Measurements from ENCODE around the gene CBARP.
A peak's percentile ranks its signal among the peaks of the same experiment; 100 is the strongest.

Gene CBARP

GRCh38 chr19:1231729-1232637 is 5.8 kb downstream of the CBARP start:
- Histone ChIP-seq H3K4me3 (ENCODE audit: low read depth, low read length) (no peak overlapping the region), H3K9me3 (ENCODE audit: control insufficient read depth, insufficient read depth, low read depth, low read length) (no peaks in the 10 kb centered on the region), H3K27ac (ENCODE audit: extremely low read depth, low read depth, low read length) (peak overlapping the region; percentile 28; the same call in 1 of the 2 replicates), H3K36me3 (ENCODE audit: control insufficient read depth in 2 of 2, insufficient read depth in 1 of 2, low read length in 2 of 2) (peaks cover 0 to 52% of the 10 kb centered on the region in 2 experiments; a peak in 1 of 3 replicates), H3K4me1 (ENCODE audit: control insufficient read depth, insufficient read depth, low read length) (no peaks in the 10 kb centered on the region; the same call in 1 of the 2 replicates)
- CTCF ChIA-PET, result interaction anchor here (0.9 to 2.2 kb wide), 2 partner anchors 10 to 14 kb away, joined by 3 to 6 read pairs; no protein-coding TSS in a partner anchor
- POLR2A ChIA-PET, result interaction anchor here (0.9 kb wide), 1 partner anchor 127 kb away, joined by 3 read pairs; no protein-coding TSS in a partner anchor
- no peak for TF ChIP-seq ZNF510 (tag by site-specific recombination; IDR thresholded peaks at IDR 0.05; ENCODE audit: insufficient replicate concordance)
- TF ChIP-seq ZNF785 (tag by site-specific recombination; IDR thresholded peaks at IDR 0.05), result no peak
- TF ChIP-seq ZBTB49 (tag by site-specific recombination; IDR thresholded peaks at IDR 0.05; ENCODE audit: low read depth), result no peak
- TF ChIP-seq ZNF214 (tag by site-specific recombination; IDR thresholded peaks at IDR 0.05; ENCODE audit: borderline replicate concordance), result no peak
- no peak for TF ChIP-seq ZNF121 (tag by site-specific recombination; IDR thresholded peaks at IDR 0.05)
- no peak for TF ChIP-seq ZNF311 (tag by site-specific recombination; IDR thresholded peaks at IDR 0.05; ENCODE audit: borderline replicate concordance)
- TF ChIP-seq ZFP37 (tag by site-specific recombination; IDR thresholded peaks at IDR 0.05), result 0 out of 2 replicates have a peak, but pooled peaks have one; percentile 15
- no peak for TF ChIP-seq ZXDB (tag by site-specific recombination; IDR thresholded peaks at IDR 0.05)
- no peak for TF ChIP-seq ZNF488 (tag by site-specific recombination; IDR thresholded peaks at IDR 0.05)
- no peak for TF ChIP-seq ZNF274 (IDR thresholded peaks at IDR 0.05; ENCODE audit: low read length)
- no peak for TF ChIP-seq ZNF274 (tag by site-specific recombination; IDR thresholded peaks at IDR 0.05; ENCODE audit: borderline replicate concordance)
- no peak for TF ChIP-seq ZNF138 (tag by site-specific recombination; IDR thresholded peaks at IDR 0.05; ENCODE audit: borderline replicate concordance)
- no peak for TF ChIP-seq ZNF416 (tag by site-specific recombination; IDR thresholded peaks at IDR 0.05)
- no peak for TF ChIP-seq ZNF529 (tag by site-specific recombination; IDR thresholded peaks at IDR 0.05; ENCODE audit: insufficient replicate concordance)
- TF ChIP-seq BCL11B (tag by site-specific recombination; IDR thresholded peaks at IDR 0.05; ENCODE audit: low read depth), result peak; percentile 47
- peak; percentile 57 for TF ChIP-seq SCRT2 (tag by site-specific recombination; IDR thresholded peaks at IDR 0.05)
- TF ChIP-seq ZNF266 (tag by site-specific recombination; IDR thresholded peaks at IDR 0.05; ENCODE audit: low read depth), result no peak
- TF ChIP-seq ZNF23 (tag by site-specific recombination; IDR thresholded peaks at IDR 0.05; ENCODE audit: borderline replicate concordance), result no peak
- no peak for TF ChIP-seq ZNF155 (tag by site-specific recombination; IDR thresholded peaks at IDR 0.05)
- no peak for TF ChIP-seq ZSCAN18 (tag by site-specific recombination; IDR thresholded peaks at IDR 0.05)
- no peak for TF ChIP-seq ZNF707 (tag by site-specific recombination; IDR thresholded peaks at IDR 0.05)
- no peak; the same call in none of the 2 replicates for TF ChIP-seq ZBTB48 (tag by site-specific recombination; IDR thresholded peaks at IDR 0.05)
- TF ChIP-seq ZNF501 (tag by site-specific recombination; IDR thresholded peaks at IDR 0.05), result no peak
- TF ChIP-seq KLF9 (tag by site-specific recombination; IDR thresholded peaks at IDR 0.05; ENCODE audit: low read depth), result 0 out of 2 replicates have a peak, but pooled peaks have one; percentile 15
- no peak for TF ChIP-seq ZFP41 (tag by site-specific recombination; IDR thresholded peaks at IDR 0.05; ENCODE audit: borderline replicate concordance)
- 0 out of 2 replicates have a peak, but pooled peaks have one; percentile 24 for TF ChIP-seq SCRT1 (tag by site-specific recombination; IDR thresholded peaks at IDR 0.05; ENCODE audit: borderline replicate concordance)
- no peak for TF ChIP-seq ZNF768 (tag by site-specific recombination; IDR thresholded peaks at IDR 0.05)
- no peak for TF ChIP-seq ZNF776 (tag by site-specific recombination; IDR thresholded peaks at IDR 0.05; ENCODE audit: borderline replicate concordance)
- TF ChIP-seq FEZF1 (tag by site-specific recombination; IDR thresholded peaks at IDR 0.05), result no peak
- TF ChIP-seq ZNF596 (tag by site-specific recombination; IDR thresholded peaks at IDR 0.05), result no peak
- TF ChIP-seq ZNF292 (tag by site-specific recombination; IDR thresholded peaks at IDR 0.05; ENCODE audit: borderline replicate concordance, low read depth), result no peak
- no peak for TF ChIP-seq ZNF843 (tag by site-specific recombination; IDR thresholded peaks at IDR 0.05)

All from HEK293 (cell line).